Measurements from ENCODE around the gene STX7.

The STX7 gene

GRCh38 chr6:132446141-132446854 is 66.6 kb downstream of the STX7 start:
- no peaks in the 10 kb centered on the region for H3K9me3 ChIP-seq
- no peaks in the 10 kb centered on the region for H3K4me1 ChIP-seq
- H3K27me3 ChIP-seq: no peaks in the 10 kb centered on the region
- no peak overlapping the region for H3K4me3 ChIP-seq (ENCODE audit: low read depth, low read length)
- H3K36me3 ChIP-seq: no peaks in the 10 kb centered on the region
- no peak for TF ChIP-seq CTCF (IDR thresholded peaks at IDR 0.05; ENCODE audit: low read depth, low read length)
- DNase-seq: no peak

- Histone ChIP-seq H3K4me3 (ENCODE audit: low read depth, low read length) (no peak overlapping the region), H3K4me1 (no peaks in the 10 kb centered on the region), H3K36me3 (no peaks in the 10 kb centered on the region), H3K27me3 (no peaks in the 10 kb centered on the region), H3K9me3 (no peaks in the 10 kb centered on the region)
- TF ChIP-seq CTCF (IDR thresholded peaks at IDR 0.05; ENCODE audit: low read depth, low read length): no peak
- DNase-seq: no peak
Observed at GRCh38 chr6:132445201-132445951, 67.5 kb downstream of the STX7 start.

- TF ChIP-seq CTCF (IDR thresholded peaks at IDR 0.05; ENCODE audit: low read depth, low read length): no peak
- Histone ChIP-seq H3K4me3 (ENCODE audit: low read depth, low read length) (no peak overlapping the region), H3K27me3 (no peaks in the 10 kb centered on the region), H3K4me1 (no peaks in the 10 kb centered on the region), H3K9me3 (no peaks in the 10 kb centered on the region), H3K36me3 (no peaks in the 10 kb centered on the region)
- no peak for DNase-seq
Observed at GRCh38 chr6:132443206-132443605, 69.7 kb downstream of the STX7 start.

GRCh38 chr6:132430110-132430509 is 82.8 kb downstream of the STX7 start:
- no peaks in the 10 kb centered on the region for H3K27me3 ChIP-seq
- DNase-seq: no peak
- no peaks in the 10 kb centered on the region for H3K36me3 ChIP-seq
- no peaks in the 10 kb centered on the region for H3K9me3 ChIP-seq
- no peaks in the 10 kb centered on the region for H3K4me1 ChIP-seq
- TF ChIP-seq CTCF (IDR thresholded peaks at IDR 0.05; ENCODE audit: low read depth, low read length): no peak
- H3K4me3 ChIP-seq (ENCODE audit: low read depth, low read length): no peak overlapping the region

GRCh38 chr6:132425176-132425575 is 87.7 kb downstream of the STX7 start:
- H3K9me3 ChIP-seq: no peaks in the 10 kb centered on the region
- no peak for TF ChIP-seq CTCF (IDR thresholded peaks at IDR 0.05; ENCODE audit: low read depth, low read length)
- H3K36me3 ChIP-seq: no peaks in the 10 kb centered on the region
- DNase-seq: no peak
- H3K4me1 ChIP-seq: no peaks in the 10 kb centered on the region
- H3K27me3 ChIP-seq: no peaks in the 10 kb centered on the region
- H3K4me3 ChIP-seq (ENCODE audit: low read depth, low read length): no peak overlapping the region

- TF ChIP-seq CTCF (IDR thresholded peaks at IDR 0.05; ENCODE audit: low read depth, low read length): no peak
- no peak overlapping the region for H3K4me3 ChIP-seq (ENCODE audit: low read depth, low read length)
- H3K4me1 ChIP-seq: no peaks in the 10 kb centered on the region
- no peaks in the 10 kb centered on the region for H3K27me3 ChIP-seq
- no peaks in the 10 kb centered on the region for H3K9me3 ChIP-seq
- DNase-seq: no peak
- H3K36me3 ChIP-seq: no peaks in the 10 kb centered on the region
Observed at GRCh38 chr6:132423839-132424238, 89.1 kb downstream of the STX7 start.
